SK-N-SH (cell line): ENCODE measurements around the gene MAG.

Experiments used
- CTCF ChIP-seq: fragments of 200-600 bp; sonication (generic); IDR thresholded peaks from 2 replicates; pipeline ENCODE4 v1.6.1; 2017; ENCODE audit warnings: antibody characterized with exemption, mild to moderate bottlenecking, moderate library complexity
- EP300 ChIP-seq, 2 experiments: IDR thresholded peaks; 2 replicates each; pipeline versions ENCODE4 v1.4.0 to v1.6.1; 2012; ENCODE audit warnings: borderline replicate concordance in 1 of 2, low read depth in 1 of 2, low read length in 1 of 2

- TF ChIP-seq CTCF (no peak), EP300 (IDR thresholded peaks at IDR 0.05; ENCODE audit: borderline replicate concordance in 1 of 2, low read depth in 1 of 2, low read length in 1 of 2) (no peak)
Measured at GRCh38 chr19:35305181-35305580, 13.2 kb downstream of the MAG start.
